GM19324 (cell line): ENCODE results near the gene DAPK1.

Source experiments
- ATAC-seq: cut with Tn5 transposase; IDR thresholded peaks from one replicate; pipeline ENCODE4 v1.9.1; 2021; ENCODE audit warnings: mild to moderate bottlenecking, moderate library complexity; ENCODE audit not compliant: unreplicated experiment, low FRiP score

DAPK1 gene

DNA sequence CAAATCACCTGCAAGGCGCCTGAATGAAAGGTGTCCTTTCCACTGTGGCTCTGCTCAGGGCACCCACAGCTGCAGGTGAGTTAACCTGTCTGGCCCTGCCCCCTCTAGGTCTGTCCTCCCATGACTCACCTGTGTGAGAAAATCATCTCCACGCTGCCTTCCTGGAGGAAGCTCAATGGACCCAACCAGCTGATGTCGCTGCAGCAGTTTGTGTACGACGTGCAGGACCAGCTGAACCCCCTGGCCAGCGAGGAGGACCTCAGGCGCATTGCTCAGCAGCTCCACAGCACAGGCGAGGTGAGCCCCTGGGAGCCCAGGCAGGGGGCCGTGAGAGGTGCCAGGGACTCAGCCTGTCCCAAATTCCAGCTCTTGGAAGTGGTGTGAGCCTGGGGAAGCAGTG, 205.3 kb downstream of the DAPK1 start:
- no peak for ATAC-seq

DNA sequence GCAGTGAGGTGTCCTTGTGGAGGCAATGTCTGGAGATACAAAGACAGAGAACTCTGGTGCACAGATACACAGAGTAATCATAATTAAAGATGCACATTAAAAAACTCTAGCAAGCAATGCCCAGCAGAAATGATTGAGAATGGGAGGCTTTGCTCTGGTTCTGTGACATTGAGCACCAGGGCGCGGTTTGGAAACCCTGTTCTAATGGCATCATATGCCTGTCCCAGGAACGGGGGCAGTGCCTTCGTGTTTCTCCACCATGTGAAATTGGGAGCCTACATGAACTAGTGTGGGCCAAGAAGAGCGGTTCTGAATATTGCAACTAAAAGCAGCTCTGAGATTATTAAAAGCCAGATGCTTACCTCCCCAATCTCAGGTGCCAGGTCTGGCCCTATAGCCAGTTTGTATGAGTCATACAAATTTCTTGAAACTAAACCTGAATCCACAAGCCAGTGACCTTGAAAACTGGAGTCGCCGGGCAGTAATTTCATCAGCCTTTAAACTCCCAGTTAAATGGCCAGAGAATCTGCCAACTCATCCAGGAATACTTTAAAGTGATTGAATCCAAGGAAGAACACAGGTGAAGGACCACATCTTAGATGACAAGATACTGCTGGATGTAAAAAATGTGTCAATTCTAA, 206.1 kb downstream of the DAPK1 start:
- ATAC-seq = no peak

DNA sequence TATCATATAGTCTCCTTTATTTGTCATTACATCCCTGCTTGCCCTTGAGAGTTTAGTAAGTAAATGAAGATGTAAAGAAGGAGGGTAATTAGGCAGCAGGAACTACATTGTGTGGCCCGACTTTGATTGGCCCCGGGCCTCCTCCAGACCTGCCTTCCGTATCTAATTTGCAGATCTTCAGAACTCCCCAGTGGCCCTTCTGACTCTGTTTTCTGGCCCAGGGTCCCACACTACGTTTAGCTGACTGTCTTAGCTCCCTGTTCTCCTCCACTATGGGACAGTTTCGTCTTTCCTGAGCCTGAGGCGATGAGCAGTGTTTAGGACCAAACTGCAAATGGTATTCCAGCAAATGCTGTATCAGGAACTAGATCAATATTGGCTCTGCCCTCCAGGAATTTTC, 206.7 kb downstream of the DAPK1 start:
- no peak for ATAC-seq

DNA sequence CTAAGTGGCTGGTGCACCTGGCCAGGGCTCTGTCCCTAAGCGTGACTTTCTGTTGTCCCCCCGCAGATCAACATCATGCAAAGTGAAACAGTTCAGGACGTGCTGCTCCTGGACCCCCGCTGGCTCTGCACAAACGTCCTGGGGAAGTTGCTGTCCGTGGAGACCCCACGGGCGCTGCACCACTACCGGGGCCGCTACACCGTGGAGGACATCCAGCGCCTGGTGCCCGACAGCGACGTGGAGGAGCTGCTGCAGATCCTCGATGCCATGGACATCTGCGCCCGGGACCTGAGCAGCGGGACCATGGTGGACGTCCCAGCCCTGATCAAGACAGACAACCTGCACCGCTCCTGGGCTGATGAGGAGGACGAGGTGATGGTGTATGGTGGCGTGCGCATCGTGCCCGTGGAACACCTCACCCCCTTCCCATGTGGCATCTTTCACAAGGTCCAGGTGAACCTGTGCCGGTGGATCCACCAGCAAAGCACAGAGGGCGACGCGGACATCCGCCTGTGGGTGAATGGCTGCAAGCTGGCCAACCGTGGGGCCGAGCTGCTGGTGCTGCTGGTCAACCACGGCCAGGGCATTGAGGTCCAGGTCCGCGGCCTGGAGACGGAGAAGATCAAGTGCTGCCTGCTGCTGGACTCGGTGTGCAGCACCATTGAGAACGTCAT, 208.5 kb downstream of the DAPK1 start:
- ATAC-seq = no peak

DNA sequence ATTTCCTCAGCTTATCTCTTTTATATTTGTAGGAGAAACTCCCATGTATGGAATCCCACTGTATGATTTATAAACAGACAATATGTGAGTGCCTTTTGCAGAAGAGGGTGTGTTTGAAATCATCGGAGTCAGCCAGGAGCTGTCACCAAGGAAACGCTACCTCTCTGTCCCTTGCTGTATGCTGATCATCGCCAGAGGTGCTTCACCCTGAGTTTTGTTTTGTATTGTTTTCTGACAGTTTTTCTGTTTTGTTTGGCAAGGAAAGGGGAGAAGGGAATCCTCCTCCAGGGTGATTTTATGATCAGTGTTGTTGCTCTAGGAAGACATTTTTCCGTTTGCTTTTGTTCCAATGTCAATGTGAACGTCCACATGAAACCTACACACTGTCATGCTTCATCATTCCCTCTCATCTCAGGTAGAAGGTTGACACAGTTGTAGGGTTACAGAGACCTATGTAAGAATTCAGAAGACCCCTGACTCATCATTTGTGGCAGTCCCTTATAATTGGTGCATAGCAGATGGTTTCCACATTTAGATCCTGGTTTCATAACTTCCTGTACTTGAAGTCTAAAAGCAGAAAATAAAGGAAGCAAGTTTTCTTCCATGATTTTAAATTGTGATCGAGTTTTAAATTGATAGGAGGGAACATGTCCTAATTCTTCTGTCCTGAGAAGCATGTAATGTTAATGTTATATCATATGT, 210.3 kb downstream of the DAPK1 start:
- no peak for ATAC-seq

DNA sequence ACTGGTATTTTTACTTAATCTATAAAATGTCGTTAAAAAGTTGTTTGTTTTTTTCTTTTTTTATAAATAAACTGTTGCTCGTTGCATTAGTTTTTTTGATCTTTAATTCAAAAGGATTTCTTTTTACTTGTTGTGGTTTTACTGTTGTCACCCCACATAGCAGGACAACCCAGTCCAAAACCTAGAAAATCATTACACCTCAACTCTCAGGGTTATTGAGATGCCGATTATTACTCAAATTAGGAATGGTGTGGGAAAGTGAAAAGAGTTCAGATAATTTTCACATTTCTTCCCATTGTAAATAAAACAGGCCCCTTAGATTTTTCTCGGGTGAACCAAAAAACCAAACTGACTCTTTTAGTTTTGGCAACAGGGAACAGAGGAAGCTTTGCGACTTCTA, 210.9 kb downstream of the DAPK1 start:
- no peak for ATAC-seq

GRCh38 chr9:87708986-87709728, 211.5 kb downstream of the DAPK1 start:
- no peak for ATAC-seq

GRCh38 chr9:87710443-87710842, 212.8 kb downstream of the DAPK1 start:
- ATAC-seq = no peak

DNA sequence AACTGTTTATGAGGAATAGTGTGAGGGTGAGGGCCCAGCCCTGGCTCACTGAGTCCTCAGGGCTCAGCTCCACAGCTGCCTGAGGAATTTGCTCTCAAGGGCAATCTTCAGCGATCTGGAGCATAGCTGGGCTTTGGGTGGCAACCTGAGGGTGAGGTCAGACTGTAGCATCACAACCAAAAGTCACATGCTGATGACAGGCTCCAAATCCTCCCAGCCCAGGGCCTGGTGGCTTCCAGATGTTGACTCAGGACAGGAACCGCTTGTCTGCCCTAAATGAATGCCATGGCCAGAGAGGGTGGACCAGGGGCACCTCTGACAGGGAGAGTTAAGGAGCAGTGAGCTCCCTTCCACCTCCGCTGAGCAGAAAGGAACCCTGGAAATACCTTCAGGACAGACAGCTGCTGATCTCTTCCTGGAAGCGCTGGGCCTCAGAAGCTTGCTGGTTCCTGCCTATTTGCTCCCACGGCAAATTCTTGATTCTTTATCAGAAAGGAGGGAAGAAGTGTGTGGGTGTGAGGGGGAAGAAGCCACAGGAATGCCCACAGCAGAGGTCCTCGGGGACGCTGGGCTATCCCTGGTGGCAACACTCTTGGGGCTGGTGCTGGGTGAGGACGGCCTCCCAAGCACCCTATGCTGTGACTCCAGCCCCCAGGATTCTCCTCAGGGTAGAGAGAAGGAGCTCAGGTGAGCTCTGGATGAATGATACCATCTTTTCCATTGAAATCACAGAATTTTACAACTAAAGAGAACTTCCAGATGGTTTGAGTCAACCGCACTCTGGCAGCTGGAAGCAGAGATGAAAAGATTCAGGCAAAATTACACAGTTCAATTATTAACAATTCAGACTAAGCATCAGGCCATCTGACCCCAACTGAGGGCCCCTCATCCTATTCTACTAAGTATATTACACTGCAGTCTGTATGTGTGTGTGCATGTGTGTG, 214.5 kb downstream of the DAPK1 start:
- ATAC-seq = no peak

DNA sequence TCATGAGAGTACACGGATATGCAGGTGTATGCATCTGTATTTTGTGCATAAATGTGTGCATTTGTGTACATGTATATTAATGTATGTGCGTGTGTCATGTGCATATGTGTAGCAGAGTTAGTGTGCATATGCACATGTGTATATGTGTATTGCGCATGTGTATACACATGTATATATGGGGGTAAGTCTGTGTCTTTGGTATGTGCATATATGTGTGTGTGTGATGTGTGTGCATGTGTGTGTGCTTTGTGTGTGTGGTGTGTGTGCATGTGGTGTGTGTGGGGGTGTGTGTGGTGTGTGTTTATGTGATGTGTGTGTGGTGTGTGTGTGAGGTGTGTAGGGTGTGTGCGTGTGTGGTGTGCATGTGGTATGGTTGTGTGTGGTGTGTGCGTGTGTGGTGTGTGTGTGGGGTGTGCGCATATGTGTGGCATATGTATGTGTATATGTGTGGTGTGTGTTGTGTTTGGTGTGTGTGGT, 215.2 kb downstream of the DAPK1 start:
- ATAC-seq = no peak

DNA sequence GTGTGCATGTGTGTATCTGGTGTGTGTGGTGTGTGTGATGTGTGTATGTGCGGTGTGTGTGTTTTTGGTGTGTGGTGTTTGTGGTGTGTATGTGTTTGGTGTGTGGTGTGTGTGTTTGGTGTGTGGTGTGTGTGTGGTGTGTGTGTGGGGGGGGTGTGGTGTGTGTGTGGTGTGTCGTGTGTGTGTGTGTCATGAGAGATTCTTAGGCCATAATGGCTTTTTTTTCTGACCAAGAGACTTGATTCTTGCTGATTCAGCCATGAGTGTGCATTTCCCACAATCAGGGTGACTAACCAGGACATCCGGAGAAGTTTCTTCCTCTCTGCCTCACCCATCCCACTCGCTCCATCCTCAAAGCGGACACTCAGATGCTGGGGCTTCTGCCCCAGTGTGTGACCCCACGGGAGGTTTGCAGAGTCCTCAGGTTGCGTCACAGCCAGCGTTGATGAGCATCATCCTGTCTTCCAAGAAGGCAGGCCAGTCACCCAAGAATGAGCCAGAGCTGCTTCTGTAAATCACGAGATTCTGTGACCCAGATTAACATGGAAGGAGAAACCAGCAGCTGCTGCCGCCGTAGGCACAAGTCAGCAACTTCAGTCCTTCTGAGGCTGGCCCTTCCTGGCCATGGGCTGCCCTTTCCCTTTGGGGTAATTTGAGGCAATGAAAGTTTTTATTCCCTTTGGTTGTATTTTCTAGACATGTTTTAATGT, 215.8 kb downstream of the DAPK1 start:
- ATAC-seq = no peak

DNA sequence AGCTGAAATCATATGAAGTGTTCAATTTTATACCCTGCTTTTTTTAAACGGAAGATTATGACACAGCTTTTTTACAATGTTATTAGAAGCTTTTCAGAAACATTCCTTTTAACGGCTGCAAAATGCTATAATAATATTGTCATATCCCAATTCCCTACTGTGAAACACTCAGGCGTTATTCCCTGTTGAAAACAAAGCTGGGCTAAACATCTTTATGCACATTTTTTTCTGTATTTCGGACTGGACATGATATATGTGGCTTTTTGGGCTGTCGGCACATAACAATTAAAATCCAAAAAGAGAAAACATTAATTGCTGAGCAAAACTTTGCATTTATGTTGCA, 216.3 kb downstream of the DAPK1 start:
- ATAC-seq = no peak

DNA sequence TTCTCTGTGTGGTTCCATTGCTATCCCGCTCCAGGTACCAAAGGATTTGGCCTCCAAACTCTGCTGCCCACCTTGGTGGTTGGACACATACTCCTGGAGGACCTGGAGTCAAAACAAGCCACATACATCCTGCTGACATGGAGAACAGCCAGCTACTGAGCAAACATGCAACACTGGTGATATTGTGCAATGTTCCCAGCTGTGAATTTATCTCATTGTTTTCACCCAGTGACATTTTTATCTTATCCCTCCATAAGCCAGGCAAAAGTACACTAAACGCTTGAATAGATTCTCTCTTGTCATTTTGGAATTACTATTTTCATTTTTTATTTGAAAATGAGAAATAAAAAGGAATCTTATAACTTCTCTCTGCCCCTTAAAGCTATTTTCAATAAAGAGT, 217.2 kb downstream of the DAPK1 start:
- ATAC-seq = no peak

- no peak for ATAC-seq
These were observed 218.5 kb downstream of the DAPK1 start for GRCh38 chr9:87716141-87716540.

- no peak for ATAC-seq
These were observed 219.8 kb downstream of the DAPK1 start for GRCh38 chr9:87717456-87717855.

- ATAC-seq = no peak
These were observed 220.6 kb downstream of the DAPK1 start for GRCh38 chr9:87718231-87718630.

DNA sequence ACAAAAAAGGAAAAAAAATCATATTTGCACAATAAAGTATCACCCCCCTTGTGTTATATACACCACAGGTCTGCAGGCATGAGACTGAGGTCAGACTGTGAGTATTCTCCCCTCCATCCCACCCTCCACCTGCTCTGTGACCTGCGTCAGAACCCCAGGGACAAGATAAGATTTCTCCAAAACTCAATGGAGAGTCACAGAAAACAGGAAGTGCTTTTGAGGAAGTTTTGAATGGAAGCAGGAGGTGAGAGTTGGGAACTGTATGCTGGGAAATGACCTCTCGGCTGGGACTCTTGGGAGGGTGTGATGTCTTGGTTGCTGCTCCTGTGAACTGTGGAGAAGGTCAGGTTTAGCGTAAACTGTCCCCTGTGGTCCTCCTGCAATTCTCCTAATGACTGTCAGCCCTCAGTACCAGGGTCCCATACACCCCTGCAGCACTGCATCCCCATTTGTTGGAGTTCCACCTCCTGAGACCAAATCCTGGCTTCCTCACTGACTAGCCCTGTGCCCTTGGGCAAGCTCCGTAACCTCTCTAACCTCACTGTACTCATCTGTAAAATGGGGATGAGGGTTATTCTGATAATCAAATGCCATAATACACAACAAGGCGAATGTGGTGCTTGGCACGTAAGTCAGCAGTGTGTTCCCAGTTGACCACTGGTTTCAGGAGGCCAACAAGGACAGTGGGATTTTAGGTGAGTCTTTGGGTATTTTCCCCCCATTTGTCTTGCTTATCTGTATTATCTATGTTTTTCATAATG, 221.4 kb downstream of the DAPK1 start:
- ATAC-seq = no peak

- ATAC-seq = no peak
These were observed 222.5 kb downstream of the DAPK1 start for GRCh38 chr9:87720173-87720572.
